A673 (cell line): ENCODE results near the gene ADGRD1. TPM values are rescaled to one million over a fixed set of nuclear protein-coding genes. Genes with fewer than 3 reads are reported as not detected.

ENCODE experiments used
- BruUV-seq: library from RNA; stranded (reverse); fragments of 400-500 nt; replicated peaks from 2 replicates; lab custom pipeline; 2021; lab: Mats Ljungman, UMichigan
- CTCF ChIA-PET: fragments of 300-600 bp; sonication (Branson Sonifier 250); formaldehyde crosslinking; loops from one replicate; lab custom pipeline; 2022; ENCODE audit warnings: antibody characterized with exemption; lab: Charles Lee
- POLR2A ChIA-PET: fragments of 300-600 bp; sonication (Branson Sonifier 250); formaldehyde crosslinking; loops from one replicate; lab custom pipeline; 2022; ENCODE audit warnings: antibody characterized with exemption; ENCODE audit not compliant: low non-redundant PET; lab: Charles Lee
- DNase-seq: peaks from one replicate; pipeline ENCODE4 v3.0.0-alpha.2; 2015; ENCODE audit warnings: low spot score
- H3K27ac ChIP-seq: fragments of 200-600 bp; sonication (generic); 2 replicates; pipeline ENCODE4 v1.5.1; 2016; ENCODE audit warnings: mixed run types, low read depth, mild to moderate bottlenecking, mixed read lengths, antibody characterized with exemption, low read length; ENCODE audit not compliant: poor library complexity, severe bottlenecking
- H3K27me3 ChIP-seq: fragments of 200-600 bp; sonication (generic); replicated peaks from 2 replicates; pipeline ENCODE4 v1.6.1; 2017; ENCODE audit warnings: mixed run types, low read depth, mild to moderate bottlenecking, mixed read lengths, antibody characterized with exemption, low read length; ENCODE audit not compliant: insufficient read depth, poor library complexity
- H3K36me3 ChIP-seq: fragments of 200-600 bp; sonication (generic); 2 replicates; pipeline ENCODE4 v1.6.1; 2016; ENCODE audit warnings: mixed run types, mild to moderate bottlenecking, mixed read lengths, antibody characterized with exemption, low read length; ENCODE audit not compliant: insufficient read depth, poor library complexity, severe bottlenecking
- H3K4me1 ChIP-seq: fragments of 200-600 bp; sonication (generic); 2 replicates; pipeline ENCODE4 v1.6.1; 2017; ENCODE audit warnings: mixed run types, mild to moderate bottlenecking, mixed read lengths, antibody characterized with exemption, low read length; ENCODE audit not compliant: insufficient read depth, poor library complexity, severe bottlenecking
- H3K4me3 ChIP-seq: fragments of 200-600 bp; sonication (generic); 2 replicates; pipeline ENCODE4 v1.5.1; 2016; ENCODE audit warnings: low read depth, mixed run types, mild to moderate bottlenecking, mixed read lengths, low read length; ENCODE audit not compliant: poor library complexity, severe bottlenecking
- H3K9me3 ChIP-seq: fragments of 200-600 bp; sonication (generic); 2 replicates; pipeline ENCODE4 v1.6.1; 2016; ENCODE audit warnings: mixed run types, low read depth, mild to moderate bottlenecking, mixed read lengths, antibody characterized with exemption, low read length; ENCODE audit not compliant: poor library complexity, severe bottlenecking
- CTCF ChIP-seq: fragments of 300-800, 200-600 bp; sonication (generic); conservative IDR thresholded peaks from 2 replicates; pipeline ENCODE4 v1.5.1; 2017; ENCODE audit warnings: low read depth, mild to moderate bottlenecking, antibody characterized with exemption, low read length, moderate library complexity, mixed read lengths
- EZH2 ChIP-seq: fragments of 200-600 bp; sonication (generic); IDR thresholded peaks from 2 replicates; pipeline ENCODE4 v1.6.1; 2017; ENCODE audit warnings: borderline replicate concordance, low read depth, mild to moderate bottlenecking, mixed read lengths, antibody characterized with exemption, low read length; ENCODE audit not compliant: poor library complexity, severe bottlenecking
- intact Hi-C: fragments of 100-400 bp; cut with micrococcal nuclease; formaldehyde crosslinking; loops from one replicate; pipeline ENCODE4 v1.10.0; 2022; ENCODE audit not compliant: unreplicated experiment
- total RNA-seq: library from RNA; stranded (reverse); gene quantifications from 2 replicates; pipeline ENCODE4 v1.2.3, GENCODE V29; 2021

ADGRD1 gene
- total RNA-seq, 1 experiment from 2014 or later = not detected

- H3K27ac ChIP-seq = no peak overlapping the region
- ChIA-PET CTCF (no interaction called here), POLR2A (no interaction called here)
- BruUV-seq = no TSS peak
- DNase-seq = no peak
- peaks cover 41% of the 10 kb centered on the region for H3K27me3 ChIP-seq
- intact Hi-C loops = no loop called here
- no peaks in the 10 kb centered on the region for H3K36me3 ChIP-seq
- no peak overlapping the region for H3K4me3 ChIP-seq
- TF ChIP-seq EZH2 = no peak
- no peak for TF ChIP-seq CTCF
- no peaks in the 10 kb centered on the region for H3K9me3 ChIP-seq
- H3K4me1 ChIP-seq = no peaks in the 10 kb centered on the region
These were observed 92.2 kb downstream of the ADGRD1 start for GRCh38 chr12:131045705-131046460.

- CTCF ChIA-PET = no interaction called here
- POLR2A ChIA-PET = no interaction called here
- Histone ChIP-seq H3K36me3 (no peaks in the 10 kb centered on the region), H3K4me3 (no peak overlapping the region), H3K9me3 (no peaks in the 10 kb centered on the region), H3K4me1 (no peaks in the 10 kb centered on the region), H3K27ac (no peak overlapping the region), H3K27me3 (peaks cover 42% of the 10 kb centered on the region)
- intact Hi-C loops = no loop called here
- BruUV-seq = no TSS peak
- DNase-seq = no peak
- TF ChIP-seq EZH2 (no peak), CTCF (no peak)
These were observed 93.4 kb downstream of the ADGRD1 start for GRCh38 chr12:131046813-131047788.

- H3K27me3 ChIP-seq = peaks cover 42% of the 10 kb centered on the region
- ChIA-PET CTCF (no interaction called here), POLR2A (no interaction called here)
- BruUV-seq = no TSS peak
- no peaks in the 10 kb centered on the region for H3K9me3 ChIP-seq
- no peak overlapping the region for H3K4me3 ChIP-seq
- no peaks in the 10 kb centered on the region for H3K4me1 ChIP-seq
- intact Hi-C loops = no loop called here
- no peaks in the 10 kb centered on the region for H3K36me3 ChIP-seq
- TF ChIP-seq EZH2 (no peak), CTCF (no peak)
- H3K27ac ChIP-seq = no peak overlapping the region
- DNase-seq = no peak
These were observed 94.3 kb downstream of the ADGRD1 start for GRCh38 chr12:131047789-131048610.
